Ectodermal cell (in vitro differentiated cells): Measurements from ENCODE around the gene FHIT. TPM values are rescaled to one million over a fixed set of nuclear protein-coding genes. Genes with fewer than 3 reads are reported as not detected.

ENCODE experiments used
- H3K27ac ChIP-seq: 2 replicates; pipeline ENCODE4 v1.7.0; 2013; ENCODE audit warnings: mild to moderate bottlenecking, low read depth, low read length; ENCODE audit not compliant: insufficient read depth, poor library complexity, severe bottlenecking
- H3K27me3 ChIP-seq: 2 replicates; pipeline ENCODE4 v1.7.0; 2013; ENCODE audit warnings: mild to moderate bottlenecking, low read length; ENCODE audit not compliant: insufficient read depth, control insufficient read depth, poor library complexity, severe bottlenecking
- H3K36me3 ChIP-seq: one replicate; pipeline ENCODE4 v1.7.0; 2013; ENCODE audit warnings: low read length; ENCODE audit not compliant: control insufficient read depth, insufficient read depth
- H3K4me1 ChIP-seq: one replicate; pipeline ENCODE4 v1.7.0; 2013; ENCODE audit warnings: low read length; ENCODE audit not compliant: control insufficient read depth, insufficient read depth
- H3K4me3 ChIP-seq: 2 replicates; pipeline ENCODE4 v1.7.0; 2013; ENCODE audit warnings: low read depth, low read length, control low read depth; ENCODE audit not compliant: insufficient read depth
- H3K9me3 ChIP-seq: 2 replicates; pipeline ENCODE4 v1.7.0; 2013; ENCODE audit warnings: mild to moderate bottlenecking, low read length, moderate library complexity; ENCODE audit not compliant: control insufficient read depth
- WGBS, 2 experiments: methylation state at CpG; one replicate each; pipeline ENCODE4 v1.1.7; 2013; ENCODE audit warnings: missing lambda C conversion rate in 2 of 2; 5-methylcytosine and 5-hydroxymethylcytosine counted together
- polyA plus RNA-seq, 4 experiments: library from polyadenylated mRNA; stranded (reverse); fragments of 50-300 nt; gene quantifications; one replicate each; pipeline ENCODE4 v1.2.3, GENCODE V29; 2013

Gene FHIT
- 4.3 TPM for polyA plus RNA-seq (2013, experiment 1 of 4)
- polyA plus RNA-seq (2013, experiment 2 of 4): 3.2 TPM
- polyA plus RNA-seq (2013, experiment 3 of 4): 3.1 TPM
- 4.5 TPM for polyA plus RNA-seq (2013, experiment 4 of 4)

DNA sequence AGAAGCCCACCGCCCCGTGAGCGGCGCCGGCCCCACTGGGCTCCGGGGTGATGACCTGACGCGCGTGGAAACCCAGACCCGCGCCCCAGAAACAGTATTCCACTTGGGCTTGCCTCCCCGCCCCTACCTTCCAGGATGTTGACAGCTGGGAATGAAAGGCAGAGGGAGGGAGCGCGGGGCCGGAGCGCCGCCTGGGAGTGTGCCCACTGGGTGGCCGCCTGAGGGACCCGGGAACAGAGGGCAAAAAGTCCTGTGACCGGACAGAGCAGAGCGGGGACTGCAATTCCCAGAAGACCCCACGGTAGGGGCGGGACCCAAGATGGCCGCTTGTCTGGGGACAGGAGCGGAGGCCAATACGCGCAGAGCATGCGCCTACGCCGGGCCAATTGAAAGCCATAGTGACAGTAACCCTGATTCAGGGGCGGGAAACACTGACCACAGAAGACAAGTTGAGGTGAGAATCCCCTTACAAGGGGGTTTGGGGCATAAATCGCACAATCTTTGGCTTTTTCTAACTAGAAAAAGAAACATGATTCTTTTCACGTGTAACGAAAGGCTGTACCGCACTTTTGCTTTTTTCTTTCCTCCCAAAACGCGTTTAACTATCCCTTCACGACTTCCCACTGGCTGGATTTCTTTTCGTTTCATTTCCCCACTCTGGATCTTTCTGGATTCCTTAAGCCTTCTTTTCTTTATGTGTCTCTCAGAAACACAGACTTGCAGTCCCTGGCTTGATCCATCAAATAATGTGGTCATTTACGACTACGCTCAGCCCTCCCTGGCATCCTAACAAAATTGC is at the start of gene FHIT:
Gene FHIT (minus strand): TSS at position 279 of the 799 bp plus-strand sequence.
- Histone ChIP-seq H3K27ac (no peak within 1 kb of the TSS), H3K4me1 (peaks cover 5% of the 10 kb centered on the region), H3K36me3 (no peaks in the 10 kb centered on the region), H3K4me3 (peak within 1 kb of the TSS; percentile 38), H3K27me3 (no peaks in the 10 kb centered on the region), H3K9me3 (no peaks in the 10 kb centered on the region)
- 30 to 33% methylated on average over 41 of the region's 41 CpGs for whole genome bisulfite sequencing, 2 experiments

- H3K4me1 ChIP-seq: no peaks in the 10 kb centered on the region
- H3K27me3 ChIP-seq: no peaks in the 10 kb centered on the region
- no peak overlapping the region for H3K4me3 ChIP-seq
- no peaks in the 10 kb centered on the region for H3K36me3 ChIP-seq
- H3K9me3 ChIP-seq: no peaks in the 10 kb centered on the region
- H3K27ac ChIP-seq: no peak overlapping the region
- 82 to 94% methylated on average over 2 of the region's 2 CpGs for WGBS, 2 experiments
These were observed 49.5 kb upstream of the FHIT start for GRCh38 chr3:61300786-61301185.

DNA sequence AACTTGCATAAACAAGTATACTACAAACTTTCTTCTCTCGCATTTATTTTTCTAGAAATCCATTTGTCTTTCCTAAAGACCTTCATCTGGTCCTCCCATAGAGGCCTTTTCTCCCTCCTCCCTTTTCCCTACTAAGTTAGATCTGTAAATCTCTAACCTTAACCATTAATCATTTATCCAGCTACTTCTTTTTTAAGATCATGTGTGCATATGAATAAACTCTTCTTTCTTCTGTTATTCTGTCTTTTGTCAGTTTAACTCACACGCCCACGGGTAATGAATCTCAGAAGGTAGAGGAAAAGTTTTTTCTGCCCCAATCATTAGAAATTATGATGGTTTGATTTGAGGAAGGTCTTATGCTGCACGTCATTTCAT is 48.7 kb upstream of the FHIT start:
- Histone ChIP-seq H3K4me3 (no peak overlapping the region), H3K27ac (no peak overlapping the region), H3K27me3 (no peaks in the 10 kb centered on the region), H3K9me3 (no peaks in the 10 kb centered on the region), H3K4me1 (no peaks in the 10 kb centered on the region), H3K36me3 (no peaks in the 10 kb centered on the region)
- 94 to 99% methylated on average over 4 of the region's 4 CpGs for WGBS, 2 experiments

DNA sequence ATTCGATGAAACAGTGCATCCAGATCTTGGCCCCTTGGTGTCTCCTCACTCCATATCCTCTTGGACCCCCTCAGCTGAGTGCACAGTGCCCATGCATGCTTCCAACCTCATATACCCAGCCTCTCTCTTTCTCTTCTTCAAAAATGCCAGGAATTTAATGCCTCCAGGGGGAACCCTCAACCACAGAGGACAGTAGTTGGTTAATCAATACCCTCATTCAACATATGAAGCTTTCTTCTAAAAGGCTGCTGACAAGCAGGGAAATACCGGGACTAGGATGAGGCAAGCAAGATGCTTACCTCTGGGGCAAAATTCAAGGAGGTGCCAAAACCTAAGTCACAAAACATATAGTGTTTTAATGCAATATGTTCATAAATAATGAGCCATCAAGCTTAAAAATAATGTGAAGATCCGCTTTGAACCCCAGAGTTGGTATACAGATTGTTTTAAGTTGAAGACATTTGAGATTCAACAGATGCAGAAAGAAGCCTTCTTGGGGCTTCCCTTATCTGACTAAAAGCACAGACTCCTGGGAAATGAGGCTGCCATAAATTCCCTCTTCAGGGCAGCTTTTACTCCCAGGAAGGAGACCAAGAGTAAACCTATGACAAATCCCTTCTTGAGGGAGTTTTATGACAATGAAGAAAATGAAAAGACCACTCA is 48.2 kb upstream of the FHIT start:
- Histone ChIP-seq H3K4me3 (no peak overlapping the region), H3K27ac (no peak overlapping the region), H3K4me1 (no peaks in the 10 kb centered on the region), H3K27me3 (no peaks in the 10 kb centered on the region), H3K36me3 (no peaks in the 10 kb centered on the region), H3K9me3 (no peaks in the 10 kb centered on the region)
- WGBS, 2 experiments: 73 to 89% methylated on average over 3 of the region's 3 CpGs

- Histone ChIP-seq H3K9me3 (no peaks in the 10 kb centered on the region), H3K4me3 (no peak overlapping the region), H3K27me3 (no peaks in the 10 kb centered on the region), H3K27ac (no peak overlapping the region), H3K4me1 (no peaks in the 10 kb centered on the region), H3K36me3 (no peaks in the 10 kb centered on the region)
- 86 to 100% methylated on average over 1 of the region's 1 CpG for WGBS, 2 experiments
These were observed 46.6 kb upstream of the FHIT start for GRCh38 chr3:61297821-61298220.

DNA sequence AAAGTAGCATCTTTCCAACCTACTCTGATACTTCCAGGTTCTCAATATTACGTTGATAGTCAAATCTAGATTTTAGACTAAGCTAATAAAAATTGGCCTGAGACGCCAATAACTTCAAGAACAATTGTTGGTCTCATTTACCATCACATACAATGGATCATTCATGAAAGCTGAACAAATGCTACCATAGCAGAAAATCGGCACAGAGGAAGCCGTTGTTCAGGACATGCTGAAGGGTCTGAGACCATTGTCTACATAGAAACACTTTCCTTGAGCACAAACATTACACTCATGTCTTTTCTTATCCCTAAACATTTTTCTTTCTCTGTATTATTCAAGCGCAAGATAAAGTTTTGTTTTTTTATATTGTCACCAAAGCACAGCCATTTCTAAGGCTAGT is 37.2 kb upstream of the FHIT start:
- Histone ChIP-seq H3K36me3 (no peaks in the 10 kb centered on the region), H3K27me3 (no peaks in the 10 kb centered on the region), H3K4me1 (no peaks in the 10 kb centered on the region), H3K4me3 (no peak overlapping the region), H3K27ac (no peak overlapping the region), H3K9me3 (no peaks in the 10 kb centered on the region)
- WGBS, 2 experiments: 92 to 95% methylated on average over 5 of the region's 5 CpGs

DNA sequence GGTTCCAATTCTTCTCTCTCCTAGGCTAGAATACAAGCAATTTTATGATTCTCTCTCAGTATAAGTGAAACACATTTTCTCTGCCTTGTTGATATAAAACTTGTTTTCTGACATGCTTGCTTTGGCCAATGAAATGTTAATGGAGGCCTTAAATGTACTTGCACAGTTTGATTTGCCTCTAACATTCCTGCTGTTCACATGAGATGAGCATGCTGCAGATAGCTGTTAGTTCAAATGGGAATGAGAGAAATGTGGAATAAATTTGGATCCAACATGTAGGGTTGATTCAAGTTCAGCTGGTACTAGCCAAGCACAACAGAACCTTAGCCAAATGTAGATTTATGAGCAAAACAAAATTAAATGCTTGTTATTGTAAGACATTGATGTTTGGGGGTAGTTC is 32.6 kb upstream of the FHIT start:
- no peaks in the 10 kb centered on the region for H3K9me3 ChIP-seq
- H3K4me3 ChIP-seq: no peak overlapping the region
- no peaks in the 10 kb centered on the region for H3K36me3 ChIP-seq
- H3K27me3 ChIP-seq: no peaks in the 10 kb centered on the region
- no peaks in the 10 kb centered on the region for H3K4me1 ChIP-seq
- no peak overlapping the region for H3K27ac ChIP-seq

DNA sequence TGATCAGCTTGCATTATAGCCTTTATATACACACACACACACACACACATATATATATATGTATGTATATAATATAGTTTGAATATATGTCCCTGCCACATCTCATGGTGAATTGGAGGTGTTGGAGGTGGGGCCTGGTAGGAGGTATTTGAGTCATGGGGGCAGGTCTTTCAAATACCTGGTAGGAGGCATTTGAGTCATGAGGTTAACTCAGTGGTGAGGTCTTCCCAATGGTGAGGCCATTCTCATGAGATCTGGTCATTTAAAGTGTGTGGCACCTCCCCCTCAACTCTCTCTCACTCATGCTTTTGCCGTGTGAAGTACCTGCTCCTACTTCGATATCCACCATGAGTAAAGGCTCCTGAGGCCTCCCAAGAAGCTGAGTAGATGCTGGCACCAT is 27.5 kb upstream of the FHIT start:
- Histone ChIP-seq H3K4me3 (no peak overlapping the region), H3K27ac (no peak overlapping the region), H3K4me1 (no peaks in the 10 kb centered on the region), H3K27me3 (no peaks in the 10 kb centered on the region), H3K36me3 (no peaks in the 10 kb centered on the region), H3K9me3 (no peaks in the 10 kb centered on the region)
- WGBS, 2 experiments: 88 to 97% methylated on average over 2 of the region's 2 CpGs

- WGBS, 2 experiments: 89 to 95% methylated on average over 2 of the region's 2 CpGs
- Histone ChIP-seq H3K4me1 (no peaks in the 10 kb centered on the region), H3K36me3 (no peaks in the 10 kb centered on the region), H3K27me3 (no peaks in the 10 kb centered on the region), H3K4me3 (no peak overlapping the region), H3K9me3 (no peaks in the 10 kb centered on the region), H3K27ac (no peak overlapping the region)
These were observed 26.2 kb upstream of the FHIT start for GRCh38 chr3:61277411-61277810.

DNA sequence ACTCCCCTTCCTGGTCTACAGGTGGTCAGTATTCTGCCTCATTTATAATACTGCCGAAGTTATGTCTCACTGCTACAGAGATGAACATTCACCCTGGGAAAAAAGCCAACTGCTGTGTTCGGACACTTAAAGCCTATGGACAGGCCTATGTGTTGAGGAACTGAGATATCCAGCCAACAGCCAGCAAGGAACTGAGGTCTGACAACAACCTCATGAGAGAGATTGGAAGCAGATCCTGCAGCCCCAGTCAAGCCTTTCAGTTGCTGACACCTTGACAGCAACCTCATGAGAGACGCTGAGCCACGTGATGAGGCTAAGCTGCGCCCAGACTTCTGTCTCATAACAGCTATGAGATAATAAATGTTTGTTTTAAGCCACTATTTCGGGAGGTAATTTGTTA is 18.2 kb upstream of the FHIT start:
- no peak overlapping the region for H3K4me3 ChIP-seq
- H3K27me3 ChIP-seq: no peaks in the 10 kb centered on the region
- no peaks in the 10 kb centered on the region for H3K9me3 ChIP-seq
- H3K4me1 ChIP-seq: peaks cover 2% of the 10 kb centered on the region
- H3K27ac ChIP-seq: no peak overlapping the region
- no peaks in the 10 kb centered on the region for H3K36me3 ChIP-seq
- WGBS, 2 experiments: 84 to 89% methylated on average over 6 of the region's 6 CpGs
